ENCODE results near the gene CRYGN. TPM values are rescaled to one million over a fixed set of nuclear protein-coding genes. Genes with fewer than 3 reads are reported as not detected.

The CRYGN gene
- total RNA-seq, 1 donor from 2014 or later: not detected

DNA sequence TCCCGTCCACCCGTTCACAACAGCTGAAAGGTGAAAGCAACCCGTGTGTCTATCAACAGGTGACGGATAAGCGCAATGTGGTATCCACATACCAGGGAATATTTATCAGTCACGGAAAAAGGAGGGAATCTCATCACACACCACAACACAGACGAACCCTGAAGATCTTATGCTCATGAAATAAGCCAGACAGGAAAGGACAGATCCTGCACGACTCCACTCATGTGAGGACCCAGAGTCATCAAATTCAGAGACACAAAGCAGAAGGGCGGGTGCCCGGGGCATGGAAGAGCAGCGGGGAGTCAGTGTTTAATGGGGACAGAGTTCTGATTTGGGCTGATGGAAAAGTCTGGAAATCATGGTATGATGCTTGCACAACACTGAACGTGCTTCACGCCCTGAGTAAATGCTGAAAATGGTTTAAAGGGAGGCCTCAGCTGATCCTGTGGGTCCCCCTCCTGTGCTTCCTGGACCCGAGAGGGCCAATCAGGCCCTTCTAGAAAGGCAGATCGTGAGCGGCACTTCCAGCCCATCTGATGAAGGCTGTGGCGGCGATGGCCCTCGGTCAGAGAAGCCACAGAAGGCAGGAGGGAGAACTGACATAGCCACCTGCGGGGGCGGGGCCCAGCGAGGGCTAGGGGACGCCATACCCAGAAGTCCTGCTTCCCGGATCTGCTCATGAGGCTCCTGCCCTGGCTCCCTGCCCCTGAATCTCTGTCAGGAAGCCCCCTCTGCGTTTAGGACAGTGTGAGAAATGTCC lies 49.2 kb downstream of the CRYGN start:
- no peak for DNase-seq

DNA sequence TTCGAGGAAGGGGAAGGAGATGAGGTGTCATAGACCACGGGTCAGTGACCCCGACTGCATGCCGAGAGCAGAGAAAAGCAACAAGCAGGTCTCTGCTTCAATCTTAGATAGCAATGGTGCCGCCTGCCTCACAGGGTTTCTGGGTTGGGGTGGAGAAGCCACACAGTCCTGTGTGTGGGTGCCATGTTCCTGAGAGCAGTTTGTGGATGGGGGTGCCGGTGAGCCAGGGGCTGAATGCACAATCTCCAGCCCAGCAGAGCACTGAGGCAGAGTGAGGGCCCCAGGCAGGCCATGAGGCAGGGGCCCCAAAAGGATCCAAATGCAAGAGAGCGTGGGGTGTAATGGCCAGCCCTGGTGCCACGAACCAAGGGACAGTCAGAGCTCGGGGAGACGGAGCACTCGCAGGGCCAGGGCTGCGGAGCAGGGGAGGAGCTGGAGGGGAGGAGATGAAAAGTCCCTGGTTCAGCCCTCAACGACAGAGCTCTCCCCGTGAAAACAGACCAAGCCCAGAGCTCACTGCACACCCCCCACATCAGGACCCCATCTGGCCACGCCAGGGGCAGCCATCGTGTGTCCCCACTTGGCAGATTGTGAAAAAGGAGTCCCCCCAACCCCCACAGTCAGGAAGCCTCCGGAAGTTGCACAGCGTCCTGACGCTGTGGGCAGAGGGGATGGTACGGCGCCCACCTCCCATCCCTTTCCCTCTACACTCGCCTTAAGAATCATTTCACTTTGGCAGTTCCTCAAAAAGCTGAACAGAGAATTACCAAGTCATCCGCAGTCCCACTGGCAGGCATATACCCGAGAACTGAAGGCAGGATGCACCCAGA lies 50.0 kb downstream of the CRYGN start:
- DNase-seq: no peak

- no peak for DNase-seq
Observed at GRCh38 chr7:151389096-151389767, 50.7 kb downstream of the CRYGN start.

DNA sequence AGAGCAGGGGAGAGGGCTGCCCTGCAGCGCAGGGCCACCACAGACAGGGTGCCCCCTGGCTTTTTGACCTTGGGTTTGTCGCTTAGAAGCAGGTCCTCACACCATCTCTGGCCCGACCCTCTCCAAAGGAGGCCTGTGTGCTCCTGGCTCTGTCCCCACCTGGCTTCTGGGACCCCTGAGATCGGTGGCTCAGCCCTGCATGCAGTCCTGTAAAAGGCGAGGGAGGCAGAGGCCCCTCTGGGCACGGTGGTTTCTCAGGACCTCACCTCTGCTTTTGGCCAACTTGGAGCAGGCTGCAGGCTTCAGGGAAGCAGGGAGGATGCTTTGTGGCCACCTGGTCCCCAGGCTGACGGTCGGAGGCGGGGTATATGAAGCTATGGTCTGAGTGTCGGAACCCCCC lies 51.5 kb downstream of the CRYGN start:
- DNase-seq: no peak

GRCh38 chr7:151388007-151388297 lies 52.0 kb downstream of the CRYGN start:
- DNase-seq: no peak

- DNase-seq: no peak
Observed at GRCh38 chr7:151387161-151388006, 52.6 kb downstream of the CRYGN start.

DNA sequence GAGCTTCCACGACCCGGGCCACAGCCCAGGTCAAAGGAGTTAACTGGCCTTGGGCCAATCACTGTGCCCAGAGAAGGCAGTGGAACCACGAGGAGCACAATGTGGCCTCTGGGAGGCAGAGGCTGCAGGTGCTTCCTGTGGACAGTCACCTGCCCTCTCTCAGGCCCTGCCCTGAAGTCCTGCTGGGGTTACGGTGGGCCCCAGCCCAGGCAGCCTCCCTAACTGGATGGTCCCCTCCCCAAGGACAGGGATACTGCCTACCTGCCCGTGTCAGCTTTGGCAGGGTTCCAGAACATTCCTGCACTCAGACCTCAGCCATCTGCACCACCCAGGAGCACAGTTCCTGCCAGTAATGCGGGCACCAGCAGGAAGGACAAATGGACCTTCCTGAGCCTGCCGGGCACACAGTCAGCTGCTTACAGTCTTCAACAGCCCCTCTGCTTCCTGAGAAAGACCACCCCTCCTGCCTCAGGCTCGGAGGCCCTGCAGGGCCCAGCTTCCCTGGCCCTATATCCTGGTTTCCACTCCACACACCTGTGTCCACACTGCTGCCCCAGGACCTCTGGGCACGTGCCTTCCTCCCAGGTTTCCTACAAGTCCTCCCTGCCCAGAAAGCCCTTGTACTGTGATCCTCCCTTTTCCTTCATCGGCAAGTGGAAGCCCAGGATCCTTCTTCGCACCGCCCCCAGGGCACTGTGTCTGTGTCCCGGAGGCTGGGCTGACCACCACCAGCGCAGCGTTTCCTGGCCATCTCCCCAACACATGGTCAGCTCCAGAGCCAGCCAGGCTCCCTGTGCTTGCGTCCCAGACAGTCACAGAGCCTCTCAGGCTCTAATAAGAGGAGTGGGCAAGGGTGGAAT lies 53.4 kb downstream of the CRYGN start:
- no peak for DNase-seq

GRCh38 chr7:151385626-151386300 lies 54.2 kb downstream of the CRYGN start:
- no peak for DNase-seq

- no peak for DNase-seq
Observed at GRCh38 chr7:151384776-151385625, 54.9 kb downstream of the CRYGN start.

- DNase-seq: no peak
Observed at GRCh38 chr7:151384352-151384697, 55.6 kb downstream of the CRYGN start.

- DNase-seq: no peak
Observed at GRCh38 chr7:151383638-151384351, 56.1 kb downstream of the CRYGN start.

GRCh38 chr7:151382079-151382885 lies 57.7 kb downstream of the CRYGN start:
- DNase-seq: no peak

DNA sequence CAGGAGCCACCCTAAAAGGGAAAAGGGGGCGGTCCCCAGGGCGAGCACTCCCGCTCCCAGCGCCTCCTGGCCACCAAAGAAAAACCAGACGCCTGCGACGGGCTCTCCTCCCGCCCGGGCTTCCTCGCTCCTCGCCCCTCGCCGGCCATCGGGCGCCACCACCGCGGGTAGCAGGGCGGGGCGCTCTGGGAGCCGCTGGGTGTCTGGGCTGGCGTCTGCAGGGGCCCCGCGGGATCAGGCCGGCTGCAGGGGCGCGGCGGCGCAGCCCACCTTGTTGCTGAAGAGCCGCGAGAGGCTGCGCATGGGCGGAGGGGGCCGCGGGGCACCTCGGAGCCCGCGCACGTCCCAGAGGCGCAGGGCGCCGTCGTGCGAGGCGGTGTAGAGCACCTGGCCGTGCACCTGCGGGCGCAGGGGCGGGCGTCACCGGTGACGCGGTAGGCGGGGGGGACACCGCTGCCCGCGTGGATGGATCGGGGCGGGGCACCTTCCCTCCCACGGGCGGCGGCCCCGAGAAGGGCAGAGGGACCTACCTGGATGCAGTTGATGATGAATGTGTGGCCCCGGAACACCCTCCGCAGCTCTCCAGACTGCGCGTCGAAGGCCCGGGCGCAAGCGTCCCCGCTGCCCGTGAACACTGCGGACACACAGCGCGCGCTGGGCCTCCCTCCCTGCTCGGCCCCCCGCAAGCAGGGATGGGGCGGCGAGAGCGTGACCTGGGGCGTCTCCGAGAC lies 58.4 kb downstream of the CRYGN start:
- no peak for DNase-seq

DNA sequence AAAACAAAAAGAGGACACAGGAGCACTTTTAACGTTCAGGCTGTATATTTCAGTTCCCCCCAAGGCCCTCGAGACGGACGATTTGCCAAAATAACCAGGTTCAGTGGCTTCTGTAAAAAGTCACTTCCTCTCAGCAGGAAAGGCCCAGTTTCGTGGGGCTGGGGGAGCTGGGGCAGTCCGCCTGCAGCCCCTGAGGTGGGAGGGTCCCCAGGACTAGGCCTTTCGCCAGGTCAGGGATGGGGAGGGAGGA lies 58.9 kb downstream of the CRYGN start:
- DNase-seq: no peak

- DNase-seq: no peak
Observed at GRCh38 chr7:151380199-151381097, 59.5 kb downstream of the CRYGN start.

DNA sequence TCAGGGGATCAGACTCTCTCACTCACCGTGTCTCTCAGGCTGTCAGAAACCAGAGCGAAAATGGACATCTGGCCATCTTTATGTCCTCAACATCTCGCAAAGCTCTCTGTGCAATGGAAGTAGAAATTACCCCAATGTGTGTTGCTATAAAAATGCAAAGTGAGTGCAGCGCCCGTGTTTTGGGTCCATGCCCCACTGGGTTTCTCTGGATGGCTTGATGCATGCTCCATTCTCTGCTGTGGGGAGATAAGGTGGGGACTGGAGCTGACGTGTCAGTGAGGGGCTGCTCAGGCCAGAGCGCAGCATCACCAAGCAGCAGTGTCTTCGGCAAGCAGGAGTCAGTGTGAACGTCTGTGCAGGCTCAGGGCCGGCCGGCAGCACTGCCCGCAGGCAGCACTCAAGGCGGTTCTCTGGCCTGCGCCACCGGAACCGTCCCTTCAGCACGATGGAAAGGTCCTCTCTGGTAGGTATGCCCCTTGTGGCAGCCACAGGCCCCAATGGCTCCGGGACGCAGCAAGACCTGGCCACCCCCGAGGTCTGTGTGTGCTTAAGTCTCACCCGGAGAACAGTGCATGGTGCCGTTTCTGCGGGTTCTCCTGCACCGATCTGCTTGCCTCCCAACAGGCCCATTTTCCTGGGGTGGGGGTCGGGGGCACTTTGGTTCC lies 60.3 kb downstream of the CRYGN start:
- no peak for DNase-seq

Measured in skin of body (tissue), 2 donors.